OCI-LY3 (cell line): ENCODE measurements around the gene FAM181A.

Experiments used
- CTCF ChIP-seq: fragments of 200-600, 300-600 bp; sonication (generic); IDR thresholded peaks from 2 replicates; pipeline ENCODE4 v1.5.1; 2014; ENCODE audit warnings: antibody characterized with exemption, low read length, low read depth
- EZH2phosphoT487 ChIP-seq: fragments of 200-600 bp; shearing (Covaris generic); IDR thresholded peaks from 2 replicates; pipeline ENCODE4 v1.6.1; 2018; ENCODE audit warnings: antibody characterized with exemption, mixed run types, low read depth

DNA sequence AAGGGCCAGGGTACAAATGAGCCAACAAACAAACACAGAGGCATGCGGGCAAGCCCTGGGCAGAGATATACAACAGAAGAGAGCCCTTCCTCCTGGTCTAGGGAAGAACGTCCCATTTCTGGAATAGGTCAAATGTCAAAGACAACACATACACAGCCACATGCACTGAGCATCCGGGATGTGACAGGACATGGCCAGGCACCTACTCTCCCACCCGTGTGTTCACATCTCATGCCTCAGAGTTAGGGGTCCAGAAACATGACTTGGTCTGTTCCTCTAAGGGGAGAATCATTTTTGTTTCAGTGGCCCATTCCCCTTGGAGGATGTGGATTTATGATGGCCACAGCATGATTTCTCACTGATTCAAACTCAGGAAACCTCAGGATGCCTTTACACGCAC, 50.0 kb downstream of the FAM181A start:
- TF ChIP-seq CTCF (no peak), EZH2phosphoT487 (no peak)
